Measurements from ENCODE around the gene F12.

DNA sequence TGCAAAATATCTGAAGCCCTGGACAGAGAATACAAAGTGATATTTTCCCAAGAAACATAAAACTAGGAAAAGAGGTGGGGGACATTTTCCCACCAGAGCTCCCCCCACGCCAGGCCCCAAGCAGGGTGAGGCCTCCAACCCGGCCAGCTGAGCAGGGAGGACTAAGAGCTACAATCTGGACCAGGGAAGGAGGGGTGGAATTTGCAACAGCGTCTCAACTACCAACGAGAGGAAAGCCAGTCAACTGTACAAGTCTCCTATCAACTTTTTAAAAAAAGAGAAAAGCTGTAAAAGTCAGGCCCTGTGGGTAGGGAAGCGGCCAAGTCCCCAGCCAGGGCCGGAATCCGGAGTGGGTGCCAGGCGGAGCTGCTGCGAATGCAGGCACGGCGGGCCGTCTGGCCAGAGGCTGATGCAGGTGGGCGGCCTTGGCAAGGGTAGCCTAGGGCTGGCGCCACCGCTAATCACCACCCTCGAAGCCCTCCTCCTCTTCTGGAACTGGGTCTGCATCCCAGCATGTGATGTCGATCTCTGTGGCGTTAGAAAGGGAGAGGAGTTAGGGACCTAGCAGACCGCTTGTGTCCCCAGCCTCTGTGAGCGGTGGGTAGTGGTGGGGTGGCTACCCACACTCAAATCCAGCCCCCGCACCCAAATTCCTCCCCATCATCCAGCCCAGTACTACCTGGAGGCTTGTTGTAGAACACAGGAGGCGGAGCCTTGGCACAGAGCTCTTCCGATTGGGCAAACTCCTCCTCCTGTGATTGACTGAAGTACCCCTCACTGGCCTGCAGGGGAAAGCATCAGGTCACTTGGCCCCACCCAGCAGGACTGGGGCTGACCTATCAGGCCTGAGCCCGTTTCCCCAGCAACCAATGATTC, 47.9 kb upstream of the F12 start:
- TF ChIP-seq POLR2A (IDR thresholded peaks at IDR 0.05) = no peak
- no peak for TF ChIP-seq POLR2AphosphoS5 (IDR thresholded peaks at IDR 0.05)
